Cardiac muscle cell (in vitro differentiated cells and primary cell): ENCODE data around the gene GP1BA. TPM values are rescaled to one million over a fixed set of nuclear protein-coding genes. Genes with fewer than 3 reads are reported as not detected.
"Not testable (repeated sequence)": the region's sequence is repeated elsewhere in the genome, so short reads cannot be mapped to it uniquely, and the experiment has no call there.

Source experiments
- DNase-seq, 2 donors: peaks; one replicate each; pipeline versions ENCODE4 v3.0.0 to v3.0.0-alpha.2; 2010 to 2017; ENCODE audit warnings: low read depth in 1 of 2, low spot score in 1 of 2
- H3K27ac ChIP-seq: fragments of 200-600 bp; sonication (generic); 2 replicates; pipeline ENCODE4 v1.5.1; 2016
- H3K27me3 ChIP-seq: fragments of 200-600 bp; sonication (generic); 2 replicates; pipeline ENCODE4 v1.6.0; 2016; ENCODE audit warnings: control low read depth
- H3K36me3 ChIP-seq: fragments of 200-600 bp; sonication (generic); 2 replicates; pipeline ENCODE4 v1.5.1; 2016; ENCODE audit warnings: control low read depth
- H3K4me1 ChIP-seq: fragments of 200-600 bp; sonication (generic); 2 replicates; pipeline ENCODE4 v1.8.1; 2017; ENCODE audit warnings: low read depth, mild to moderate bottlenecking, mixed run types
- H3K4me3 ChIP-seq: fragments of 200-600 bp; sonication (generic); 2 replicates; pipeline ENCODE4 v1.5.1; 2016; ENCODE audit warnings: mild to moderate bottlenecking
- H3K9me3 ChIP-seq: fragments of 200-600 bp; sonication (generic); 2 replicates; pipeline ENCODE4 v1.5.1; 2017; ENCODE audit warnings: low read depth, mild to moderate bottlenecking, control low read depth
- polyA plus RNA-seq: library from polyadenylated mRNA; unstranded; fragments of >200 nt; fragmentation: Nextera tagmentation; extraction: Ambion mirVana; gene quantifications from 2 replicates; pipeline ENCODE4 v1.2.1, GENCODE V29; 2016
- total RNA-seq: library from RNA; depleted of rRNA; stranded (reverse); fragments of >200 nt; gene quantifications from 2 replicates; pipeline ENCODE4 v1.2.3, GENCODE V29; 2016
- TF ChIP-seq, protein P1 (sequence below): IDR thresholded peaks from 2 replicates; pipeline ENCODE4 v1.5.1; 2012; ENCODE audit warnings: low read depth, mild to moderate bottlenecking, low read length

The GP1BA gene
- total and polyA plus RNA-seq, 2 experiments from 2014 or later, result 0.61 TPM; not detected in 1

DNA sequence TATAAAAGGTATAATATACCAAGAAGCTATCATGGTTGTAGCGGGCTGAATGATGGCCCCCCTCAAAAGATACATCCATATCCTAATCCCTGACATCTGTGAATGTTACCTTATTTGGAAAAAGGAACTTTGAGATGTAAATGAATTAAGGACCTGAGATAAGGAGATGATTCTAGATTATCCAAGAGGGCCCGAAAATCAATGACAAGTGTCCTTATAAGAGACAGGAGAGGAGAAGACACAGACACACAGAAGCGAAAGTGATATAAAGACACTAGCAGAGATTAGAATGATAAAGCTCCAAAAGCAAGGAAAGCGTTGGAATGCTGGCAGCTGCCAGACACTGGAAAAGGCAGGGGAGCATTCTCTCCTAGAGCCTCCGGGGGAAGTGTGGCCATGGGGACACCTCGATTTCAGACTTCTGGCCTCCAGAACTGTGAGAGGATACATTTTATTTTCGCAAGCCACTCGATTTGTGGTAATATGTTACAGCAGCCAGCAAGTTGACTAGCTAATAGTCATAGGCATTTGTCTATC is 12.5 kb upstream of the GP1BA start:
- Histone ChIP-seq H3K4me1 (peaks cover 7% of the 10 kb centered on the region), H3K4me3 (no peak overlapping the region), H3K27ac (peak overlapping the region; percentile 48), H3K9me3 (no peaks in the 10 kb centered on the region), H3K36me3 (no peaks in the 10 kb centered on the region), H3K27me3 (no peaks in the 10 kb centered on the region)
- TF ChIP-seq, protein P1, sequence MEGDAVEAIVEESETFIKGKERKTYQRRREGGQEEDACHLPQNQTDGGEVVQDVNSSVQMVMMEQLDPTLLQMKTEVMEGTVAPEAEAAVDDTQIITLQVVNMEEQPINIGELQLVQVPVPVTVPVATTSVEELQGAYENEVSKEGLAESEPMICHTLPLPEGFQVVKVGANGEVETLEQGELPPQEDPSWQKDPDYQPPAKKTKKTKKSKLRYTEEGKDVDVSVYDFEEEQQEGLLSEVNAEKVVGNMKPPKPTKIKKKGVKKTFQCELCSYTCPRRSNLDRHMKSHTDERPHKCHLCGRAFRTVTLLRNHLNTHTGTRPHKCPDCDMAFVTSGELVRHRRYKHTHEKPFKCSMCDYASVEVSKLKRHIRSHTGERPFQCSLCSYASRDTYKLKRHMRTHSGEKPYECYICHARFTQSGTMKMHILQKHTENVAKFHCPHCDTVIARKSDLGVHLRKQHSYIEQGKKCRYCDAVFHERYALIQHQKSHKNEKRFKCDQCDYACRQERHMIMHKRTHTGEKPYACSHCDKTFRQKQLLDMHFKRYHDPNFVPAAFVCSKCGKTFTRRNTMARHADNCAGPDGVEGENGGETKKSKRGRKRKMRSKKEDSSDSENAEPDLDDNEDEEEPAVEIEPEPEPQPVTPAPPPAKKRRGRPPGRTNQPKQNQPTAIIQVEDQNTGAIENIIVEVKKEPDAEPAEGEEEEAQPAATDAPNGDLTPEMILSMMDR, result no peak
- DNase-seq, result no peak

DNA sequence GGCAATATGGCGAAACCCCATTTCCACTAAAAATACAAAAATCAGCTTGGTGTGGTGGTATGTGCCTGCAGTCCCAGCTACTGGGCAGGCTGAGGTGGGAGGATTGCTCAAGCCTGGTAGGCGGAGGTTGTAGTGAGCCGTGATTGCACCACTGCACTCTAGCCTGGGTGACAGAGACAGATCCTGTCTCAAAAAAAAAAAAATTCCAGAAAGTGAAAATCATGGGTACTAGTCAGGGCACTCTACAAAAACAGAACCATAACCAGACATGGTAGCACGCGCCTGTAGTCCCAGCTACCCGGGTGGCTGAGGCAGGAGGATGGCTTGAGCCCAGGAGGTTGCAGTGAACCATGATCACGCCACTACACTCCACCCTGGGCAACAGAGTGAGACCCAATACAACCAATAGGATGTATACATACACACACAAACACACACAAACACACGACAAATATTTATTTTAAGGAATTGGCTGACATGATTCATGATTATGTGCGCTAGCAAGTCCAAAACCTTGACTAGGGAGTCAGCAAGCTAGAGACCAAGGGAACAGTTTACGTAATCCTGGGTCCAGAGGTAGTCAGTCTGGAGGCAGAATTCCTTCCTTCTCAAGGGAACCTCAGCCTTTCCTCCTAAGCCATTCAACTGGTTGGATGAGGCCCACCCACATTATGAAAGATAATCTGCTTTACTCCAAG is 11.6 kb upstream of the GP1BA start:
- Histone ChIP-seq H3K4me3 (no peak overlapping the region), H3K9me3 (no peaks in the 10 kb centered on the region), H3K27ac (no peak overlapping the region), H3K36me3 (no peaks in the 10 kb centered on the region), H3K4me1 (peaks cover 7% of the 10 kb centered on the region), H3K27me3 (no peaks in the 10 kb centered on the region)
- TF ChIP-seq, protein P1, result no peak
- DNase-seq, result peak in 1 of 2 donors; percentile 78

DNA sequence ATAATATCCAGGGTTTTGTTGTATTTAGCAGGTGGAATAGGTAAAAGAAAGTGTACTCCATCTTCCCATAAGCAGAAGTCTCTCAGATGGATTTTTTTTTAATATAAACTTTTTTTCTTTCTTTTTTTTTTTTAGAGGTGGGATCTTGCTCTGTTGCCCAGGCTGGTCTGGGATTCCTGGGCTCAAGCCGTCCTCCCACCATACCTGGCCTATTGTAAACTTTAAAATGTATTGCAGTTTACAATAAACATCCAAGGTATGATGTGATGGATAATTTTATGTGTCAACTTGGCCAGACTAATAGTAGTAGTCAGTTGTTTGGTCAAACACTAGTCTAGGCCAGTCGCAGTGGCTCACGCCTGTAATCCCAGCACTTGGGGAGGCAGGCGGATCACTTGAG is 10.8 kb upstream of the GP1BA start:
- H3K4me3 ChIP-seq, result no peak overlapping the region
- no peak for DNase-seq
- no peaks in the 10 kb centered on the region for H3K27me3 ChIP-seq
- TF ChIP-seq, protein P1, result no peak
- H3K36me3 ChIP-seq, result no peaks in the 10 kb centered on the region
- peaks cover 7% of the 10 kb centered on the region for H3K4me1 ChIP-seq
- no peak overlapping the region for H3K27ac ChIP-seq
- H3K9me3 ChIP-seq, result no peaks in the 10 kb centered on the region

DNA sequence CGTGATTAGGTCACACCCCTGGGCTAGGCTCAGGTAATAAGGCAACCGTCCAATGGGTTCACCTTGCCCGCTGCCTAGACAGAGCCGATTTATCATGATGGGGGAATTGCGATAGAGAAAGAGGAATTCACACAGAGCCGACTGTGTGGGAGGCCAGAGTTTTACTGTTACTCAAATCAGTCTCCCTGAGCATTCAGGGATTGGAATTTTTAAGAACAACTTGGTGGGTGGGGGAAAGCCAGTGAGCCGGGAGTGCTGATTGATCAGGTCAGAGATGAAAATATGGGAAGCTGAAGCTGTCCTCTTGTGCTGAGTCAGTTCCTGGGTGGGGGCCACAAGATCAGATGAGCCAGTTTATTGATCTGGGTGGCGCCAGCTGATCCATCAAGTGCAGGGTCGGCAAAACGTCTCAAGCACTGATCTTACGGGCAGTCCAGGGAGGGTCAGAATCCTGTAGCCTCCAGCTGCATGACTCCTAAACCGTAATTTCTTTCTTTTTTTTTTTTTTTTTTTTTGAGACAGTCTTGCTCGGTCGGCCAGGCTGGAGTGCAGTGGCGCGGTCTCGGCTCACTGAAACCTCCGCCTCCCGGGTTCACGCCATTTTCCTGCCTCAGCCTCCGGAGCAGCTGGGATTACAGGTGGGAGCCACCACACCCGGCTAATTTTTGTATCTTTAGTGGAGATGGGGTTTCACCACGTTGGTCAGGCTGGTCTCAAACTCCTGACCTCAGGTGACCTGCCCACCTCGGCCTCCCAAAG is 5.3 kb upstream of the GP1BA start:
- H3K4me1 ChIP-seq, H3K9me3 ChIP-seq, H3K27ac ChIP-seq, H3K27me3 ChIP-seq, H3K4me3 ChIP-seq, H3K36me3 ChIP-seq, DNase-seq: not testable (repeated sequence)

DNA sequence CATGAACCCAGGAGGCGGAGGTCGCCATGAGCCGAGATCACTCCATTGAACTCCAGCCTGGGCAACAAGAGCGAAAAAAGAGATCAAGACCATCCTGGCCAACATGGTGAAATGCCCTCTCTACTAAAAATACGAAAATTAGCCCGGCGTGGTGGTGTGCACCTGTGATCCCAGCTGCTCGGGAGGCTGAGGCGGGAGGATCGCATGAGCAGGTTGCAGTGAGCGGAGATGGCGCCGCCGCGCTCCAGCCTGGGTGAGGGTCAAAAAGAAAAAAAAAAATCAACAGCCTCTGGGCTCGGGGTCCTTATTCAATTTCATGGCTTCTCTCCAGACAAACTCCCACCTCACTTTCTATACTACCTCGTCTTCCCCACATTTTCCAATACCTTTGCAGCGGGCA is 3.2 kb upstream of the GP1BA start:
- TF ChIP-seq, protein P1, result no peak
- no peak overlapping the region for H3K4me3 ChIP-seq
- H3K4me1 ChIP-seq, result no peaks in the 10 kb centered on the region
- no peak overlapping the region for H3K27ac ChIP-seq
- H3K36me3 ChIP-seq, result no peaks in the 10 kb centered on the region
- no peaks in the 10 kb centered on the region for H3K9me3 ChIP-seq
- H3K27me3 ChIP-seq, result no peaks in the 10 kb centered on the region
- no peak for DNase-seq

DNA sequence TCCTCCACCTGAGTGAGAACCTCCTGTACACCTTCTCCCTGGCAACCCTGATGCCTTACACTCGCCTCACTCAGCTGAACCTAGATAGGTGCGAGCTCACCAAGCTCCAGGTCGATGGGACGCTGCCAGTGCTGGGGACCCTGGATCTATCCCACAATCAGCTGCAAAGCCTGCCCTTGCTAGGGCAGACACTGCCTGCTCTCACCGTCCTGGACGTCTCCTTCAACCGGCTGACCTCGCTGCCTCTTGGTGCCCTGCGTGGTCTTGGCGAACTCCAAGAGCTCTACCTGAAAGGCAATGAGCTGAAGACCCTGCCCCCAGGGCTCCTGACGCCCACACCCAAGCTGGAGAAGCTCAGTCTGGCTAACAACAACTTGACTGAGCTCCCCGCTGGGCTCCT is 679 bp downstream of the GP1BA start:
- H3K27ac ChIP-seq, result no peak overlapping the region
- peaks cover 7% of the 10 kb centered on the region for H3K36me3 ChIP-seq
- H3K4me1 ChIP-seq, result no peaks in the 10 kb centered on the region
- no peak for DNase-seq
- H3K27me3 ChIP-seq, result no peaks in the 10 kb centered on the region
- TF ChIP-seq, protein P1, result no peak
- no peaks in the 10 kb centered on the region for H3K9me3 ChIP-seq
- H3K4me3 ChIP-seq, result no peak overlapping the region
